Measurements from ENCODE around the gene ACSL1.

- TF ChIP-seq CTCF (conservative IDR thresholded peaks at IDR 0.05; ENCODE audit: low read depth in 2 of 2) = no peak
- TF ChIP-seq, protein P1, sequence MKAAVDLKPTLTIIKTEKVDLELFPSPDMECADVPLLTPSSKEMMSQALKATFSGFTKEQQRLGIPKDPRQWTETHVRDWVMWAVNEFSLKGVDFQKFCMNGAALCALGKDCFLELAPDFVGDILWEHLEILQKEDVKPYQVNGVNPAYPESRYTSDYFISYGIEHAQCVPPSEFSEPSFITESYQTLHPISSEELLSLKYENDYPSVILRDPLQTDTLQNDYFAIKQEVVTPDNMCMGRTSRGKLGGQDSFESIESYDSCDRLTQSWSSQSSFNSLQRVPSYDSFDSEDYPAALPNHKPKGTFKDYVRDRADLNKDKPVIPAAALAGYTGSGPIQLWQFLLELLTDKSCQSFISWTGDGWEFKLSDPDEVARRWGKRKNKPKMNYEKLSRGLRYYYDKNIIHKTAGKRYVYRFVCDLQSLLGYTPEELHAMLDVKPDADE (IDR thresholded peaks at IDR 0.05) = no peak
- TF ChIP-seq CREB1 (CRISPR knock-in tag; IDR thresholded peaks at IDR 0.05; ENCODE audit: low read depth) = no peak
- no peak for TF ChIP-seq POLR2AphosphoS5 (IDR thresholded peaks at IDR 0.05; ENCODE audit: low read depth)
- TF ChIP-seq EZH2 (IDR thresholded peaks at IDR 0.05; ENCODE audit: low read depth, unreplicated experiment) = no peak
- no peak for TF ChIP-seq JUNB (IDR thresholded peaks at IDR 0.05; ENCODE audit: unreplicated experiment)
- TF ChIP-seq, protein P2, sequence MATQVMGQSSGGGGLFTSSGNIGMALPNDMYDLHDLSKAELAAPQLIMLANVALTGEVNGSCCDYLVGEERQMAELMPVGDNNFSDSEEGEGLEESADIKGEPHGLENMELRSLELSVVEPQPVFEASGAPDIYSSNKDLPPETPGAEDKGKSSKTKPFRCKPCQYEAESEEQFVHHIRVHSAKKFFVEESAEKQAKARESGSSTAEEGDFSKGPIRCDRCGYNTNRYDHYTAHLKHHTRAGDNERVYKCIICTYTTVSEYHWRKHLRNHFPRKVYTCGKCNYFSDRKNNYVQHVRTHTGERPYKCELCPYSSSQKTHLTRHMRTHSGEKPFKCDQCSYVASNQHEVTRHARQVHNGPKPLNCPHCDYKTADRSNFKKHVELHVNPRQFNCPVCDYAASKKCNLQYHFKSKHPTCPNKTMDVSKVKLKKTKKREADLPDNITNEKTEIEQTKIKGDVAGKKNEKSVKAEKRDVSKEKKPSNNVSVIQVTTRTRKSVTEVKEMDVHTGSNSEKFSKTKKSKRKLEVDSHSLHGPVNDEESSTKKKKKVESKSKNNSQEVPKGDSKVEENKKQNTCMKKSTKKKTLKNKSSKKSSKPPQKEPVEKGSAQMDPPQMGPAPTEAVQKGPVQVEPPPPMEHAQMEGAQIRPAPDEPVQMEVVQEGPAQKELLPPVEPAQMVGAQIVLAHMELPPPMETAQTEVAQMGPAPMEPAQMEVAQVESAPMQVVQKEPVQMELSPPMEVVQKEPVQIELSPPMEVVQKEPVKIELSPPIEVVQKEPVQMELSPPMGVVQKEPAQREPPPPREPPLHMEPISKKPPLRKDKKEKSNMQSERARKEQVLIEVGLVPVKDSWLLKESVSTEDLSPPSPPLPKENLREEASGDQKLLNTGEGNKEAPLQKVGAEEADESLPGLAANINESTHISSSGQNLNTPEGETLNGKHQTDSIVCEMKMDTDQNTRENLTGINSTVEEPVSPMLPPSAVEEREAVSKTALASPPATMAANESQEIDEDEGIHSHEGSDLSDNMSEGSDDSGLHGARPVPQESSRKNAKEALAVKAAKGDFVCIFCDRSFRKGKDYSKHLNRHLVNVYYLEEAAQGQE (IDR thresholded peaks at IDR 0.05; ENCODE audit: unreplicated experiment) = no peak
Observed at GRCh38 chr4:184836613-184837012, 10.8 kb upstream of the ACSL1 start.

Measured in GM23338 (cell line).